DND-41 (cell line): ENCODE measurements around the gene TRMT1L.

Experiments
- ATAC-seq: fragments of 200-7000 bp; cut with Tn5 transposase; 3 replicates; pipeline ENCODE4 v1.9.1; 2021; ENCODE audit warnings: low read depth; ENCODE audit not compliant: insufficient read depth
- DNase-seq: peaks from one replicate; pipeline ENCODE4 v3.0.0-alpha.2; 2020
- H2AFZ ChIP-seq: 2 replicates; pipeline ENCODE4 v1.6.0; 2012; ENCODE audit warnings: low read depth, low read length
- H3K27ac ChIP-seq: 2 replicates; pipeline ENCODE4 v1.5.1; 2012; ENCODE audit warnings: low read length, inconsistent platforms
- H3K27me3 ChIP-seq: fragments of 200-600 bp; sonication (generic); 2 replicates; pipeline ENCODE4 v1.6.0; 2012; ENCODE audit warnings: low read length, mild to moderate bottlenecking, inconsistent platforms; ENCODE audit not compliant: insufficient read depth, poor library complexity
- H3K36me3 ChIP-seq: 2 replicates; pipeline ENCODE4 v1.5.1; 2012; ENCODE audit warnings: low read length, inconsistent platforms; ENCODE audit not compliant: insufficient read depth
- H3K4me1 ChIP-seq: 2 replicates; pipeline ENCODE4 v1.5.1; 2012; ENCODE audit warnings: mild to moderate bottlenecking, low read length; ENCODE audit not compliant: insufficient read depth
- H3K4me2 ChIP-seq: 2 replicates; pipeline ENCODE4 v1.6.0; 2012; ENCODE audit warnings: mild to moderate bottlenecking, moderate library complexity, low read length, inconsistent platforms; ENCODE audit not compliant: insufficient read depth
- H3K4me3 ChIP-seq, 2 experiments: fragments of 200-600 bp in 1 of 2; shearing (Covaris generic) in 1 of 2; 2 replicates each; pipeline ENCODE4 v1.5.1; 2012 to 2016; ENCODE audit warnings: inconsistent platforms in 2 of 2, low read length in 2 of 2, mild to moderate bottlenecking in 2 of 2, low read depth in 1 of 2, moderate library complexity in 1 of 2
- H3K79me2 ChIP-seq: 2 replicates; pipeline ENCODE4 v1.6.0; 2012; ENCODE audit warnings: low read length, inconsistent platforms; ENCODE audit not compliant: insufficient read depth
- H3K9ac ChIP-seq: 2 replicates; pipeline ENCODE4 v1.6.0; 2012; ENCODE audit warnings: low read depth, mild to moderate bottlenecking, inconsistent platforms, low read length, moderate library complexity
- H3K9me3 ChIP-seq: 2 replicates; pipeline ENCODE4 v1.5.1; 2012; ENCODE audit warnings: low read length, moderate library complexity, mild to moderate bottlenecking, inconsistent platforms; ENCODE audit not compliant: insufficient read depth, severe bottlenecking
- H4K20me1 ChIP-seq: 2 replicates; pipeline ENCODE4 v1.6.0; 2012; ENCODE audit warnings: low read length; ENCODE audit not compliant: insufficient read depth
- CTCF ChIP-seq: IDR thresholded peaks from 2 replicates; pipeline ENCODE4 v1.5.1; 2012; ENCODE audit warnings: borderline replicate concordance, low read length, moderate library complexity, mild to moderate bottlenecking; ENCODE audit not compliant: poor library complexity, severe bottlenecking; ENCODE audit errors: extremely low read depth
- EZH2 ChIP-seq: IDR thresholded peaks from 3 replicates; pipeline ENCODE4 v1.6.1; 2012; ENCODE audit warnings: borderline replicate concordance, low read depth, mild to moderate bottlenecking, moderate library complexity, low read length, inconsistent platforms; ENCODE audit not compliant: severe bottlenecking

TRMT1L gene

GRCh38 chr1:185091480-185091879 is 65.3 kb downstream of the TRMT1L start:
- no peak overlapping the region for H2AFZ ChIP-seq
- DNase-seq (no peak), ATAC-seq (no peak)

GRCh38 chr1:185087746-185088145 is 69.0 kb downstream of the TRMT1L start:
- no peak overlapping the region for H3K4me3 ChIP-seq
- H3K9ac ChIP-seq: no peak overlapping the region
- no peaks in the 10 kb centered on the region for H3K9me3 ChIP-seq
- H3K4me2 ChIP-seq: no peak overlapping the region
- H4K20me1 ChIP-seq: peaks cover 9% of the 10 kb centered on the region; the same call in 1 of the 2 replicates
- no peaks in the 10 kb centered on the region for H3K27me3 ChIP-seq
- ATAC-seq (no peak), DNase-seq (no peak)
- H3K4me1 ChIP-seq: no peaks in the 10 kb centered on the region
- H3K27ac ChIP-seq: no peak overlapping the region
- H3K79me2 ChIP-seq: peaks cover 41% of the 10 kb centered on the region
- no peak for TF ChIP-seq CTCF
- no peak overlapping the region for H2AFZ ChIP-seq
- peaks cover 34% of the 10 kb centered on the region; the same call in 1 of the 2 replicates for H3K36me3 ChIP-seq

More at GRCh38 chr1:185091480-185091879, 65.3 kb downstream of the TRMT1L start:
- no peaks in the 10 kb centered on the region for H4K20me1 ChIP-seq
- no peak for TF ChIP-seq EZH2
- no peak for TF ChIP-seq CTCF
- H3K9me3 ChIP-seq: no peaks in the 10 kb centered on the region
- no peaks in the 10 kb centered on the region for H3K4me1 ChIP-seq
- H3K4me2 ChIP-seq: no peak overlapping the region
- peaks cover 7% of the 10 kb centered on the region for H3K79me2 ChIP-seq
- peaks cover 62% of the 10 kb centered on the region for H3K36me3 ChIP-seq
- H3K9ac ChIP-seq: no peak overlapping the region
- no peaks in the 10 kb centered on the region for H3K27me3 ChIP-seq
- no peak overlapping the region for H3K4me3 ChIP-seq
- no peak overlapping the region for H3K27ac ChIP-seq

GRCh38 chr1:185087101-185087500 is 69.7 kb downstream of the TRMT1L start:
- TF ChIP-seq EZH2 (no peak), CTCF (no peak)
- H3K27ac ChIP-seq: no peak overlapping the region
- no peak overlapping the region for H2AFZ ChIP-seq
- no peak overlapping the region for H3K4me3 ChIP-seq
- H3K79me2 ChIP-seq: peaks cover 45% of the 10 kb centered on the region
- H3K9me3 ChIP-seq: no peaks in the 10 kb centered on the region
- H3K9ac ChIP-seq: no peak overlapping the region
- H3K27me3 ChIP-seq: no peaks in the 10 kb centered on the region
- H3K36me3 ChIP-seq: peaks cover 34% of the 10 kb centered on the region; the same call in 1 of the 2 replicates
- no peaks in the 10 kb centered on the region for H3K4me1 ChIP-seq
- peaks cover 9% of the 10 kb centered on the region; the same call in 1 of the 2 replicates for H4K20me1 ChIP-seq
- no peak overlapping the region for H3K4me2 ChIP-seq
- DNase-seq (no peak), ATAC-seq (no peak)

GRCh38 chr1:185083818-185084217 is 72.9 kb downstream of the TRMT1L start:
- DNase-seq: no peak
- no peak overlapping the region for H3K27ac ChIP-seq
- H3K4me3 ChIP-seq: no peak overlapping the region
- H3K9ac ChIP-seq: no peak overlapping the region
- no peak for TF ChIP-seq CTCF
- TF ChIP-seq EZH2: no peak
- no peaks in the 10 kb centered on the region for H3K27me3 ChIP-seq
- no peaks in the 10 kb centered on the region for H3K9me3 ChIP-seq
- H3K4me2 ChIP-seq: no peak overlapping the region
- H3K79me2 ChIP-seq: peaks cover 76% of the 10 kb centered on the region
- H3K4me1 ChIP-seq: no peaks in the 10 kb centered on the region
- H2AFZ ChIP-seq: no peak overlapping the region
- H4K20me1 ChIP-seq: peaks cover 17% of the 10 kb centered on the region; the same call in 1 of the 2 replicates
- ATAC-seq: no peak
- peaks cover 14% of the 10 kb centered on the region; the same call in 1 of the 2 replicates for H3K36me3 ChIP-seq
